Transverse colon (tissue), 4 donors: ENCODE measurements around the gene LRRFIP2.

Source experiments
- CTCF ChIP-seq, 5 experiments: fragments of 200-600 bp in 3 of 5; fragments of 450-650 bp in 2 of 5; sonication (generic) in 3 of 5; IDR thresholded peaks; 1 replicate in 2 of 5; 2 replicates in 3 of 5; pipeline ENCODE4 v1.5.1; 2016 to 2017; ENCODE audit warnings: antibody characterized with exemption in 5 of 5, inconsistent platforms in 3 of 5, mild to moderate bottlenecking in 2 of 5, moderate library complexity in 1 of 5
- EP300 ChIP-seq: sonication (generic); formaldehyde crosslinking; IDR thresholded peaks from one replicate; pipeline ENCODE4 v1.6.1; 2017; ENCODE audit warnings: antibody characterized with exemption, low read depth
- POLR2A ChIP-seq: fragments of 450-650 bp; IDR thresholded peaks from one replicate; pipeline ENCODE4 v1.6.1; 2016; ENCODE audit warnings: antibody characterized with exemption, mild to moderate bottlenecking, moderate library complexity
- POLR2AphosphoS5 ChIP-seq, 3 donors: sonication (generic); formaldehyde crosslinking; IDR thresholded peaks; one replicate each; pipeline ENCODE4 v1.6.1; 2016; ENCODE audit warnings: antibody characterized with exemption in 3 of 3

GRCh38 chr3:37217098-37217849, 42.9 kb upstream of the LRRFIP2 start:
- TF ChIP-seq CTCF (IDR thresholded peaks at IDR 0.05), result no peak
- no peak for TF ChIP-seq POLR2A
- TF ChIP-seq POLR2AphosphoS5 (IDR thresholded peaks at IDR 0.05), result no peak
- no peak for TF ChIP-seq EP300
